SW480 (cell line): ENCODE data around the gene DLGAP1.

Experiments used
- DNase-seq: peaks from one replicate; pipeline ENCODE4 v3.0.0-alpha.2; 2016; ENCODE audit warnings: low spot score

The DLGAP1 gene

GRCh38 chr18:3816610-3817363 is 638.3 kb downstream of the DLGAP1 start:
- DNase-seq = peak; percentile 83

GRCh38 chr18:3815991-3816390 is 639.1 kb downstream of the DLGAP1 start:
- no peak for DNase-seq

GRCh38 chr18:3814816-3815215 is 640.3 kb downstream of the DLGAP1 start:
- no peak for DNase-seq

- DNase-seq = no peak
Measured at GRCh38 chr18:3810296-3810695, 644.8 kb downstream of the DLGAP1 start.

- no peak for DNase-seq
Measured at GRCh38 chr18:3808985-3809780, 645.9 kb downstream of the DLGAP1 start.

- DNase-seq = no peak
Measured at GRCh38 chr18:3806656-3807055, 648.5 kb downstream of the DLGAP1 start.

GRCh38 chr18:3804336-3804735 is 650.8 kb downstream of the DLGAP1 start:
- no peak for DNase-seq

- DNase-seq = no peak
Measured at GRCh38 chr18:3803350-3803749, 651.8 kb downstream of the DLGAP1 start.

- DNase-seq = no peak
Measured at GRCh38 chr18:3799515-3799914, 655.6 kb downstream of the DLGAP1 start.

- DNase-seq = no peak
Measured at GRCh38 chr18:3798032-3798431, 657.1 kb downstream of the DLGAP1 start.

- no peak for DNase-seq
Measured at GRCh38 chr18:3796434-3796833, 658.7 kb downstream of the DLGAP1 start.

- DNase-seq = peak; percentile 59
Measured at GRCh38 chr18:3794537-3795348, 660.4 kb downstream of the DLGAP1 start.

- DNase-seq = no peak
Measured at GRCh38 chr18:3793545-3793944, 661.6 kb downstream of the DLGAP1 start.

- no peak for DNase-seq
Measured at GRCh38 chr18:3793111-3793510, 662.0 kb downstream of the DLGAP1 start.

- DNase-seq = no peak
Measured at GRCh38 chr18:3792711-3793110, 662.4 kb downstream of the DLGAP1 start.

GRCh38 chr18:3791238-3791637 is 663.9 kb downstream of the DLGAP1 start:
- no peak for DNase-seq

- no peak for DNase-seq
Measured at GRCh38 chr18:3790703-3791102, 664.4 kb downstream of the DLGAP1 start.

GRCh38 chr18:3789525-3789924 is 665.6 kb downstream of the DLGAP1 start:
- no peak for DNase-seq

GRCh38 chr18:3784949-3785348 is 670.2 kb downstream of the DLGAP1 start:
- DNase-seq = no peak

GRCh38 chr18:3782901-3783300 is 672.2 kb downstream of the DLGAP1 start:
- DNase-seq = no peak

- DNase-seq = no peak
Measured at GRCh38 chr18:3777719-3778118, 677.4 kb downstream of the DLGAP1 start.

- no peak for DNase-seq
Measured at GRCh38 chr18:3777122-3777521, 678.0 kb downstream of the DLGAP1 start.

GRCh38 chr18:3775996-3776395 is 679.1 kb downstream of the DLGAP1 start:
- no peak for DNase-seq
